ENCODE measurements around the gene ZNF594.
"Not testable (repeated sequence)": the region's sequence is repeated elsewhere in the genome, so short reads cannot be mapped to it uniquely, and the experiment has no call there.

ZNF594 gene

GRCh38 chr17:5191541-5192417 is at the start of gene ZNF594:
TSS of gene ZNF594 (minus strand) at chr17:5191868. CDS start at chr17:5184256, 7,612 bp downstream.
- peak; percentile 81 for DNase-seq

DNA sequence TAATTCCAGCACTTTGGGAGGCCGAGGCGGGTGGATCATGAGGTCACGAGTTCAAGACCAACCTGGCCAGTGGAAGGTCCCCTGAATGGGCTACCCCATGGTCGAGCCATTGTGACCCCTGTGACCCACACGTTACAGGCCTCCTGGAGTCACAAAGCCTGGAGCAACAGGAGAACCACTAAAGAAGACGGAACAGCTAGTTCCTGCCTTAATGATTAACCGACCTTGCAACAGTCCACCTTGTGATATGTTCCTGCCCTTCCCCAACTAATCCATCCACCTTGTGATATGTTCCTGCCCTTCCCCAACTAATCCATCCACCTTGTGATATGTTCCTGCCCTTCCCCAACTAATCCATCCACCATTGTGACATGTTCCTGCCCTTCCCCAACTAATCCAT is 48.1 kb upstream of the ZNF594 start:
- not testable (repeated sequence) for DNase-seq

GRCh38 chr17:5238333-5238732 is 46.7 kb upstream of the ZNF594 start:
- no peak for DNase-seq

- DNase-seq: peak; percentile 55
Measured at GRCh38 chr17:5237541-5238016, 45.9 kb upstream of the ZNF594 start.

DNA sequence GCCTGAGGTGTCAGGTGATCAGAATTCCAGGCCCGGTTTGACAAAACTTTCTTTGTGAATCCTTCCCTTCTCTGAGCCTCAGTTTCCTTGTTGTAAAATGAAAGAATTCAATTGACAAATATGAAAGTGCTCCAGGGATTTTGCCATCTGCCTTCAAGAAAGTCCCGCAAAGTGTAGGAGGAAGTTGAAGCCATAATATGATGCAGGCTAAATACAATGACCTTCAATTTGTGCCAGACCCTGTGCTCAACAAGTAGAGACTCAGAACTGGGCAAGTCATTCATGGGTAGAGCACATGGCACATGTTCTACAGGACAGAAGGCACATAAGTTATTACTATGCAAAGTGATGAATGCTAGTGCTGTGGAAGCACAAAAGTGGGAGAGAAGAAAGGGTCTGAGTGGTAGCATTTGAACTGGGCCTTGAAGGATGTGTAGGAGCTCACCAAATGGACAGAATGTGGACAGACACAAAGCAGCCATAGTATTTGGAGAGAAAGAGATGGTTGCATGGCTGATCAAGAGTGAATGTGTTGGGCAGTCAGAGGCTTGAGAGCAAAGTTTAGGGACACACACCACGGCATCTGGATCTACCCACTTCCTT is 45.4 kb upstream of the ZNF594 start:
- no peak for DNase-seq

DNA sequence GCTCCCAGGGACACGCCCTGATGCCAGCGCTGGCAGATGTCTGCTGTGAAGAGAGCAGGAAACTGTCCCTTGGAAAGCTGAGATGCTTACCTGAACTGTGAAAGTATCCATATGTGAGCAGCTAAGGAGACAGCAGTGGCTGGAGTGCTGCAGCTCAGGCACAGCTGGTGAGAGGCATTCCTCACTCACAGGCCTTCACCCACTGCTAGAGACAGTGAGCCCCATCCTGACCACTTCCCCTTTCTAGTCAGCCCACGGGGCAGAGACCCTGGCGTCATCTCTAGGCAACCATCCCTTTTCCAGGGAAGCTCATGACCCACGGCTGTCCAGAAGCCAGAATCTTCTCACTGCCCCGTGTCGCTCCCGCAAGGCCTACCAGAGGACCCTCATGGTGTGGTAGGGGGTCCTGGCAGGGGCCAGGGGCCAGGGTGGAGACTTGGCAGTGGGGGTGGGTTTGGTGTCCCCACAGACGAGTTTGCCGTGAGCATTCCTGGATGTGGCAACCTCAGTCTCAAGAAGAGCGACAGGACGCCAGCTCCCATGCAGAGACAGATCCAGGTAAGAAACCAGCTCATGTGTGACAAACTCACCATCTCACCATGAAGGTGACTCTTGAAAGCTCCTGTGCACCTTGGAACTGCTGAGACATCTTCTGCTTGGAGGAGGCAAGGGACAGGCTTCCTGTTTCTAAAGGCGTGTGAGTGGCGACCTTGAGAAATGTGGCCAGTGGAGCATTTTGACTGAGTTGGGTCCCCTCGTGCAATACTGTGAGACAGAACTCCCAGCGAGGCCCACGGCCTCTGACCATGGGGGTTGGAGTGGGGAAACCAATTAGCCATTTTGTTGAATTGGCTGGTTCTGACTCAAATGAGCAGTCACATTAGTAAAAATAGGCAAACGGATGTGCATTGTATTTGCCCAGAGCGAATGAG is 43.2 kb upstream of the ZNF594 start, which contains the start of gene SCIMP:
Gene SCIMP, minus strand, starts transcription at position 216 of the 932 bp plus-strand sequence. Its CDS starts 105 bp downstream, at position 111.
- DNase-seq: no peak

GRCh38 chr17:5233492-5233891 is 41.8 kb upstream of the ZNF594 start:
- DNase-seq: not testable (repeated sequence)

DNA sequence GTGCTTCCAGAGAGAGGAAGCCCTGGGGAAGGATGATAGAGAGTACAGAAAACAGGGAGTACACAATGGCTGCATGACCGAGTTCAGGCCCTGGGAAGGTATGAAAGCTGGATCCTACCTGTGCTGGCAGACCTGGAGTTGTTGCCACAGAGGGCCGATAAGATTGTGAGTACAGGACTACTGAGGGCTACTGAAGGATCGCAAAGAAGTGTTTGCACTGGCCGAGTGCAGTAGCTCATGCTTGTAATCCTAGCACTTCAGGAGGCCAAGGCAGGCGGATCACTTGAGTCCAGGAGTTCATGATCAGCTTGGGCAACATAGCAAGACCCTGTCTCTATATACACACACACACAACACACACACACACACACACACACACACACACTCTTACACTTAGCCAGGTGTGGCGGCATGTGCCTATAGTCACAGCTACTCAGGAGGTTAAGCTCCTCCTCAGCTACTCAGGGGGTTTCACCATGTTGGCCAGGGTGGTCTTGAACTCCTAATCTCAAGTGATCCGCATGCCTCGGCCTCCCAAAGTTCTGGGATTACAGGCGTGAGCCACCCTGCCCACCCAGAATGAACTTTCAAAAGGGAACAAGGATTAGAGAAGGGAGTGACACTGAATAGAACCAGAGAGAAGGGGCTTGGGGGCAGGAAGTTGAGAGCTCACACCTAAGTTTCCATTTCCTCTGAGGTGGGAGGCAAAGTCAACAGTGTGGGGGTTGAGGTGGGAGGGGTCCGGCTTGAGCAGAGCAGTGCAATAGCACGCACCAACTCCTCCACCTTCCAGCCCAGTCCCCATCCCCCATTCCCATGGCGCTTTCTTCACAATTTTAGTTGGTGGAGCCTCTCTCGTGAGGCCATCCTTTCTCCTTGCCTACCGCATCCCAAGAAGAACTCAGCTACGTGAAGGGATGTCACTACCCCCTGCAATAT is 35.5 kb upstream of the ZNF594 start:
- DNase-seq: no peak

DNA sequence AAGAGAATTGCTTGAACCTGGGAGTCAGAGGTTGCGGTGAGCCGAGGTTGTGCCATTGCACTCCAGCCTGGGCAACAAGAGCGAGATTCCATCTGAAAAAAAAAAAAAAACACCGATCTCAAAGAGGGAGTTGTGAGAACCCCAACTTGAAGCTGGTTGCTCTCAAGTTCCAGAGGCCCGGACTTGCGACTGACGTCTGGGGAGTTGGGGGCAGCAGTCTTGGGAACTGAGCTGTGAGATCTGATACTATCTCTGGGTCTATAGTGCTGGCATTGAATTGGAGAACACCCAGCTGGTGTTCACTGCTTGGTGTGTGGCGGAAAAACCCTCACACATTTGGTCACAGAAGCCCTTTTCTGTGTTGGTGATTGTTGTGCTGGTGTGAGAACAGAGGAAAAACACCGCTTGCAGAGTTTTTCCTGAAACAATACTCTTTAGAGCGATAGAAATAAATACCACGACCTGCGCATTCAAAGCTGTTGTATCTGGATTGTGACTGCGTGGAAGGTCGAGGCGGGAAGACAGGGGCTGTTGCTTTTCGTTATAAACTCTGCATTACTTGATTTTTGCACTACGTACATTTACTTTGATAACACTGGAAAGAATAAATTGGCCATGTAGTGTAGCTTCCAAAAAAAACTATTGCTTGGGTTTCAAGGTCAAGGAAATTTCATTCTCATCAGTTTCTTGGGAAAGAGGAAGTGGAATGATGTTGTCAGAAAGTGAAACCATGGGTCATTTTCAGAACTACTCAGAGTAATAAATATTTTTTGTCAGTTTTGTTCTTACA is 34.2 kb upstream of the ZNF594 start:
- DNase-seq: no peak

- not testable (repeated sequence) for DNase-seq
Measured at GRCh38 chr17:5221912-5222311, 30.2 kb upstream of the ZNF594 start.

- DNase-seq: no peak
Measured at GRCh38 chr17:5220074-5220473, 28.4 kb upstream of the ZNF594 start.

- no peak for DNase-seq
Measured at GRCh38 chr17:5219536-5219935, 27.9 kb upstream of the ZNF594 start.

GRCh38 chr17:5217562-5217961 is 25.9 kb upstream of the ZNF594 start:
- DNase-seq: not testable (repeated sequence)

DNA sequence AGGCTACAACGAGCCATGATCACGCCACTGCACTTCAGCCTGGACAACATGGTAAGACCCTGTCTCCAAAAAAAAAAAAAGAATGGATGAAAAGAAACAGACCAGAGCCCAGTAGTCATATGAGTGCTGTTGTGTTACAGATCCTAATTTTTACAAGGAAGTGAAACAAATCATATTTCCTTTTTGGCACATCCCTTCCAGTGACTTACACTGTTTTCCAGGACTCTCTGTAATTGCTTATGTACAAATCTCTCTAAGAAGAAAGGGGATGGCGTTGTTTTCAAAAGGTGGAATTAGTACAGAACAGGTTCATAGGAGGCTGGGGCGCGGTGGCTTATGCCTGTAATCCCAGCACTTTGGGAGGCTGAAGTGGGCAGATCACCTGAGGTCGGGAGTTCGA is 19.8 kb upstream of the ZNF594 start:
- no peak for DNase-seq

DNA sequence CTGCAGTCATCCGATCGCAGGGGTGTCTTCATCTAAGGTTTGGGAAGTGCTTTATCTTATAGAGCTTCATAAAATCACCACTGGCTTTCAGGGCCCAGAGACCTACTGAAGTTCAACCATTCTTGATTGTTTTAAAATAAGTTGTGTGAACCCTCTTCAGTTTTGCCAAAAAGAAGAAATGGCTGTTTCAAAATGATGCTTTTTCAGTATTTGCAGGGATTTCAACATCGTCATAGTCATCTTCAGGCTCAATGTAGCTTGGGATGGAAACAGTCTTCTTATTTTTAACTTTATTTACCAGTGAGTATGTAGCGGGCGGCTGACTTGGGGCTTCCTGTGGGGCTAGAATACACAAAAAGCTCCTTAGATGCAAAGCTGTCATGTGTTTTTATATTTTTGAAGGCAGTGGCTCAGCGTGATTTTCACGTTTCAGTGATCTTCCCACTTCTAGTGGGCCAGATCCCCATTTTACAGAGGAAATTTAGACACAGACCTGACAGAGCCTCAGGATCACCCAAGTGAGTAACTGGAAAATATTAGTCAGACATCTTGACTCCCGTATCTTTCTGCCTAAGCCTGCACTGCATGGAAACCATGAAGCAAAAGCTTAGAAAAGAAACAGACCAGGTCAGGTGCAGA is 19.1 kb upstream of the ZNF594 start:
- no peak for DNase-seq

DNA sequence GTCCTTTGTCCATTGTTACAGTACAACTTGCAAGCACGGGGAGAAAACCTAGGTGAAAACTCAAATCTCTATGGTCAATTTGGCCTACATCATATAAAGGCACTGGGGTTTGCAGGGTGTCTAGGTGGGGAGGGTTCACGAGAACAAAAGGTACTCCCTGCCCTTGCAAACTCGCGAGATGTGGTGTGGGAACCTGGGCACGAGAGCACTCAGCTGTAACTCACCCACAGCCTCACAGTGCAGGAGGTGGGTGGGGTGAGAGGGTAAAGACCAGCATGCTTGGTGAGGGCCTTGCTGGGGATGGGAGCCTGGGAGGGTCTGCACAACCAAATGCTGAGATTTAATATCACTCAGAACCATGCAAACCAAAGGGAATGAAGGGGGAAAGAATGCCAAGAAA is 18.4 kb upstream of the ZNF594 start:
- DNase-seq: no peak

GRCh38 chr17:5209396-5209795 is 17.7 kb upstream of the ZNF594 start:
- no peak for DNase-seq

DNA sequence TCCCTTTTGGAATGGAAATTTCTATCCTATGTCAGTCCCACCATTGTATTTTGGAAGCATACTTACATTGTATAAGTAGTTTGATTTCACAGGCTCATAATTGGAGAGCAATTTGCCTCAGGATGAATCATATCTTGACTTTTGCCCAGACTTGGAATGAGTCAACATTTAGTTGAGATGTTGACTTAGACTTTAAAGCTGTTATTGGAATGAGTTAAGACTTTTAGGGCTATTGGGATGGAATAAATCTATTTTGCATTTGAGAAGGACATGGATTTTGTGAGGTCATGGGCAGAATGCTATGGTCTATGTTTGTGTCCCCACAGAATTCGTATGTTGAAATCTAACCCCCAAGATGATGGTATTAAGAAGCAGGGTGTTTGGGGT is 12.2 kb upstream of the ZNF594 start:
- DNase-seq: no peak

DNA sequence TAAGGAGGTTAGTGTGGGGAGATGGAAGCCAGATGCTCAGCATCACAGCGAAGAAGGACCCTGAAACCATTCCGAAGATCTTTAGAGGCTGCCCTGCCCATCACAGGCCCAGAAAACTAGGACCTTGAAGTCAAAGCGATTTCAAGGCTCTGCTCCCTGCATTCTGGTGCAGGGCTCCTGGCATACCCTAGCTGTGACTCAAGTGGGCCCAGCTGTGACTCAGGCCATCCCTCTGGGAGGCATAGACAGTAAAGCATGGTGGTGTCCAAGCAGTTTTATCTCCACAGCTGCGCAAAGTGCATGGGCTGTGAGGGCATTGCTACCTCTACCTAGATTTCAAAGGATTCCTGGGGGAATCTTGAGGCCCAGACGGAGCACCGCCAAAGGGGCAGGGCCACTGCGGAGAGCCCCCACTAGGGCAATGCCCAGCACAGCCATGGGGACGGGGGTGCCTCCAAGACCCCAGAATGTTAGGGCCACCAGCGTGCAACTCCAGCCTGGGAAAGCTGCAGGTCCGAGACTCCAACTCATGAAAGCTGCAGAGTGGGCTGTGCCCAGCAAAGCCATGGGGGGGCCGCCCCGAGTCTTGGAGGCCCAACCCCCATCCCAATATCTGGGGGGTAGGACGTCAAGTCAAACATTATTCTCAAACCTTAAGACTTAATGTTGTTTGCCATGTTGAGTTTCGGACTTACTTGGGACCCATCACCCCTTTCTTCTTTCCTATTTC is 11.7 kb upstream of the ZNF594 start:
- peak; percentile 39 for DNase-seq

DNA sequence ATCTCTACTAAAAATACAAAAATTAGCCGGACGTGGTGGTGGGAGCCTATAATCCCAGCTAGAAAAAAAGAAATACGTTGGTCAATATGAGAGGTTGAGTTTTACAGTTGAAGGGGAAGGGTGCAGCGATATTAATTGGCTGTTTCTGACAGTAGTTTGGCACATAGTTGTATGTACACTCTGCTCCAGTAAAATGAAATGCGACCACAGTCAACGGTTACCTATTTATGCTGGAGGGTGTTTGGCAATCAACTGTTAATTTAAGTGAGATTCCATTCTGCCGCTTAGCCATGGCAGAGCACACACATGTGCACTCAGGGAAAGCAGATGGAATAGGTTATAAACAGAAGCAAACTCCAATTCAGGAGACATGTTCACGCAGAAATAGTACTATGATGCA is 9.3 kb upstream of the ZNF594 start:
- no peak for DNase-seq
